K562 (cell line): ENCODE measurements around the gene PRR29. TPM values are rescaled to one million over a fixed set of nuclear protein-coding genes. Genes with fewer than 3 reads are reported as not detected.

Experiments
- BRD4 ChIP-seq: fragments of 200-600 bp; sonication (generic); IDR thresholded peaks from 2 replicates; pipeline ENCODE4 v1.6.1; 2017; ENCODE audit warnings: inconsistent platforms
- CAMTA2 ChIP-seq: fragments of 250-450 bp; sonication (Bioruptor Pico); conservative IDR thresholded peaks from 2 replicates; pipeline ENCODE4 v1.5.1; 2022
- DPF2 ChIP-seq: fragments of 450-650 bp; IDR thresholded peaks from 2 replicates; pipeline ENCODE4 v1.6.1; 2016
- E2F3 ChIP-seq: fragments of 250-450 bp; sonication (Bioruptor Pico); IDR thresholded peaks from 2 replicates; pipeline ENCODE4 v1.4.0; 2020; ENCODE audit warnings: mild to moderate bottlenecking
- MTA3 ChIP-seq: fragments of 450-650 bp; formaldehyde crosslinking; IDR thresholded peaks from 2 replicates; pipeline ENCODE4 v1.6.1; 2017; ENCODE audit warnings: mild to moderate bottlenecking, borderline replicate concordance
- PHF21A ChIP-seq: fragments of 450-650 bp; IDR thresholded peaks from 2 replicates; pipeline ENCODE4 v1.6.1; 2017; ENCODE audit warnings: low read depth, borderline replicate concordance
- POLR2AphosphoS2 ChIP-seq: IDR thresholded peaks from 2 replicates; pipeline ENCODE4 v1.6.1; 2012; ENCODE audit warnings: low read length, improper control_type of control experiment
- TARDBP ChIP-seq: fragments of 450-650 bp; IDR thresholded peaks from 2 replicates; pipeline ENCODE4 v1.6.1; 2016
- ZNF143 ChIP-seq: sonication (generic); formaldehyde crosslinking; IDR thresholded peaks from 2 replicates; pipeline ENCODE4 v1.9.0; 2022; ENCODE audit warnings: mild to moderate bottlenecking, missing genetic modification reagents
- ZNF384 ChIP-seq: IDR thresholded peaks from 2 replicates; pipeline ENCODE4 v1.6.1; 2012; ENCODE audit warnings: low read depth, low read length, improper control_type of control experiment
- ZNF41 ChIP-seq: fragments of 250-450 bp; sonication (Bioruptor Pico); conservative IDR thresholded peaks from 2 replicates; pipeline ENCODE4 v1.4.0; 2020; ENCODE audit warnings: mild to moderate bottlenecking
- polyA plus RNA-seq, 8 experiments: library from polyadenylated mRNA; depleted of rRNA in 4 of 8; stranded (reverse) in 5 of 8; unstranded in 3 of 8; fragments of >200 nt; fragmentation: Nextera tagmentation in 2 of 8; fragmentation: Illumina TruSeq in 1 of 8; extraction: Ambion mirVana in 2 of 8; extraction: Trizol in 1 of 8; gene quantifications; 2 replicates each; pipeline versions ENCODE4 v1.2.1 to v1.2.3, GENCODE V29; 2011 to 2014; ENCODE audit warnings: inconsistent platforms in 1 of 8, missing spikeins in 1 of 8
- total RNA-seq, 7 experiments: library from RNA; depleted of rRNA in 6 of 7; stranded (reverse); fragments of >200 nt in 6 of 7; fragmentation: Illumina TruSeq in 2 of 7; extraction: Trizol in 2 of 7; gene quantifications; 2 replicates each; pipeline versions ENCODE4 v1.2.1 to v1.2.3, GENCODE V29; 2011 to 2021; ENCODE audit warnings: low replicate concordance in 1 of 7
- TF ChIP-seq, protein P1 (sequence below): fragments of 250-450 bp; sonication (Bioruptor Pico); IDR thresholded peaks from 2 replicates; pipeline ENCODE4 v1.4.0; 2020; ENCODE audit warnings: borderline replicate concordance
- TF ChIP-seq, protein P2 (sequence below), 2 experiments: fragments of 450-650 bp in 1 of 2; sonication (generic) in 1 of 2; formaldehyde crosslinking in 1 of 2; IDR thresholded peaks; 2 replicates each; pipeline versions ENCODE4 v1.7.1 to v1.9.0; 2016 to 2022; ENCODE audit warnings: inconsistent platforms in 1 of 2, mild to moderate bottlenecking in 1 of 2, missing genetic modification reagents in 1 of 2
- TF ChIP-seq, protein P3 (sequence below): fragments of 450-650 bp; conservative IDR thresholded peaks from 2 replicates; pipeline ENCODE4 v1.6.1; 2016; ENCODE audit warnings: missing genetic modification characterization, low read depth, mild to moderate bottlenecking, missing compliant biosample characterization, moderate library complexity
- TF ChIP-seq, protein P4 (sequence below): sonication (generic); formaldehyde crosslinking; IDR thresholded peaks from 2 replicates; pipeline ENCODE4 v1.8.1; 2023; ENCODE audit warnings: mild to moderate bottlenecking, missing genetic modification reagents
- TF ChIP-seq, protein P5 (sequence below): sonication (generic); formaldehyde crosslinking; IDR thresholded peaks from 2 replicates; pipeline ENCODE4 v1.9.0; 2022; ENCODE audit warnings: mild to moderate bottlenecking, missing genetic modification reagents

PRR29 gene
- total and polyA plus RNA-seq, 9 of the 15 experiments (the other 6 are each of a cell fraction or from before 2014, with no cell fraction given): 0.08 to 0.58 (median 0.15) TPM; not detected in 5

DNA sequence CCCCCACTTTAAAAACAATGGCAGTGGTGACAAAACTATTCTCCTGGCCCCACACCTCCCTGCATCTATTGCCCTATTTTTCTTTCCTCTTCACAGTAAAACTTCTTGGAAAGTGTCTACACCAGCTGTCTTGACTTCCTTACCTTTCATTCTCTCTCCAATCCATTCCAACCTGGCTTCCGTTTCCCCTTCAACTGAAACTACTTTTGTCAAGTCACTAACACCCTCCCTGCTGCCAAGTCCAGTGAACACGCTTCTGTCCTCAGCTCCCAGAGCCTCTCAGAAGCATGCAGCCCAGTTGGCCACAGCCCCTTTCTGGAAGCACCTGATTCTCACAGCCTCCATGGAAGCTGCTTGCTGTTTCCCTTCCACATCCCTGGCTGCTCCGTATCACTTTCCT is 21.4 kb upstream of the PRR29 start (continued):
- TF ChIP-seq ZNF143 (no peak), PHF21A (no peak), TARDBP (no peak), E2F3 (CRISPR knock-in tag) (no peak), BRD4 (no peak), ZNF384 (no peak), DPF2 (peak; percentile 29; the same call in 1 of the 2 replicates), CAMTA2 (CRISPR knock-in tag) (no peak), MTA3 (no peak), ZNF41 (CRISPR knock-in tag) (no peak), POLR2AphosphoS2 (no peak)
- TF ChIP-seq, protein P1, sequence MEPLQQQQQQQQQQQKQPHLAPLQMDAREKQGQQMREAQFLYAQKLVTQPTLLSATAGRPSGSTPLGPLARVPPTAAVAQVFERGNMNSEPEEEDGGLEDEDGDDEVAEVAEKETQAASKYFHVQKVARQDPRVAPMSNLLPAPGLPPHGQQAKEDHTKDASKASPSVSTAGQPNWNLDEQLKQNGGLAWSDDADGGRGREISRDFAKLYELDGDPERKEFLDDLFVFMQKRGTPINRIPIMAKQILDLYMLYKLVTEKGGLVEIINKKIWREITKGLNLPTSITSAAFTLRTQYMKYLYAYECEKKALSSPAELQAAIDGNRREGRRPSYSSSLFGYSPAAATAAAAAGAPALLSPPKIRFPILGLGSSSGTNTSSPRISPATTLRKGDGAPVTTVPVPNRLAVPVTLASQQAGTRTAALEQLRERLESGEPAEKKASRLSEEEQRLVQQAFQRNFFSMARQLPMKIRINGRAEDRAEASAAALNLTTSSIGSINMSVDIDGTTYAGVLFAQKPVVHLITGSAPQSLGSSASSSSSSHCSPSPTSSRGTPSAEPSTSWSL (CRISPR knock-in tag): no peak
- TF ChIP-seq, protein P2, sequence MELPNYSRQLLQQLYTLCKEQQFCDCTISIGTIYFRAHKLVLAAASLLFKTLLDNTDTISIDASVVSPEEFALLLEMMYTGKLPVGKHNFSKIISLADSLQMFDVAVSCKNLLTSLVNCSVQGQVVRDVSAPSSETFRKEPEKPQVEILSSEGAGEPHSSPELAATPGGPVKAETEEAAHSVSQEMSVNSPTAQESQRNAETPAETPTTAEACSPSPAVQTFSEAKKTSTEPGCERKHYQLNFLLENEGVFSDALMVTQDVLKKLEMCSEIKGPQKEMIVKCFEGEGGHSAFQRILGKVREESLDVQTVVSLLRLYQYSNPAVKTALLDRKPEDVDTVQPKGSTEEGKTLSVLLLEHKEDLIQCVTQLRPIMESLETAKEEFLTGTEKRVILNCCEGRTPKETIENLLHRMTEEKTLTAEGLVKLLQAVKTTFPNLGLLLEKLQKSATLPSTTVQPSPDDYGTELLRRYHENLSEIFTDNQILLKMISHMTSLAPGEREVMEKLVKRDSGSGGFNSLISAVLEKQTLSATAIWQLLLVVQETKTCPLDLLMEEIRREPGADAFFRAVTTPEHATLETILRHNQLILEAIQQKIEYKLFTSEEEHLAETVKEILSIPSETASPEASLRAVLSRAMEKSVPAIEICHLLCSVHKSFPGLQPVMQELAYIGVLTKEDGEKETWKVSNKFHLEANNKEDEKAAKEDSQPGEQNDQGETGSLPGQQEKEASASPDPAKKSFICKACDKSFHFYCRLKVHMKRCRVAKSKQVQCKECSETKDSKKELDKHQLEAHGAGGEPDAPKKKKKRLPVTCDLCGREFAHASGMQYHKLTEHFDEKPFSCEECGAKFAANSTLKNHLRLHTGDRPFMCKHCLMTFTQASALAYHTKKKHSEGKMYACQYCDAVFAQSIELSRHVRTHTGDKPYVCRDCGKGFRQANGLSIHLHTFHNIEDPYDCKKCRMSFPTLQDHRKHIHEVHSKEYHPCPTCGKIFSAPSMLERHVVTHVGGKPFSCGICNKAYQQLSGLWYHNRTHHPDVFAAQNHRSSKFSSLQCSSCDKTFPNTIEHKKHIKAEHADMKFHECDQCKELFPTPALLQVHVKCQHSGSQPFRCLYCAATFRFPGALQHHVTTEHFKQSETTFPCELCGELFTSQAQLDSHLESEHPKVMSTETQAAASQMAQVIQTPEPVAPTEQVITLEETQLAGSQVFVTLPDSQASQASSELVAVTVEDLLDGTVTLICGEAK (IDR thresholded peaks at IDR 0.05): 0 out of 2 replicates have a peak, but pooled peaks have one; percentile 16
- TF ChIP-seq, protein P2 (CRISPR knock-in tag; IDR thresholded peaks at IDR 0.05): no peak
- TF ChIP-seq, protein P3, sequence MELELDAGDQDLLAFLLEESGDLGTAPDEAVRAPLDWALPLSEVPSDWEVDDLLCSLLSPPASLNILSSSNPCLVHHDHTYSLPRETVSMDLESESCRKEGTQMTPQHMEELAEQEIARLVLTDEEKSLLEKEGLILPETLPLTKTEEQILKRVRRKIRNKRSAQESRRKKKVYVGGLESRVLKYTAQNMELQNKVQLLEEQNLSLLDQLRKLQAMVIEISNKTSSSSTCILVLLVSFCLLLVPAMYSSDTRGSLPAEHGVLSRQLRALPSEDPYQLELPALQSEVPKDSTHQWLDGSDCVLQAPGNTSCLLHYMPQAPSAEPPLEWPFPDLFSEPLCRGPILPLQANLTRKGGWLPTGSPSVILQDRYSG (tag): no peak
- TF ChIP-seq, protein P4, sequence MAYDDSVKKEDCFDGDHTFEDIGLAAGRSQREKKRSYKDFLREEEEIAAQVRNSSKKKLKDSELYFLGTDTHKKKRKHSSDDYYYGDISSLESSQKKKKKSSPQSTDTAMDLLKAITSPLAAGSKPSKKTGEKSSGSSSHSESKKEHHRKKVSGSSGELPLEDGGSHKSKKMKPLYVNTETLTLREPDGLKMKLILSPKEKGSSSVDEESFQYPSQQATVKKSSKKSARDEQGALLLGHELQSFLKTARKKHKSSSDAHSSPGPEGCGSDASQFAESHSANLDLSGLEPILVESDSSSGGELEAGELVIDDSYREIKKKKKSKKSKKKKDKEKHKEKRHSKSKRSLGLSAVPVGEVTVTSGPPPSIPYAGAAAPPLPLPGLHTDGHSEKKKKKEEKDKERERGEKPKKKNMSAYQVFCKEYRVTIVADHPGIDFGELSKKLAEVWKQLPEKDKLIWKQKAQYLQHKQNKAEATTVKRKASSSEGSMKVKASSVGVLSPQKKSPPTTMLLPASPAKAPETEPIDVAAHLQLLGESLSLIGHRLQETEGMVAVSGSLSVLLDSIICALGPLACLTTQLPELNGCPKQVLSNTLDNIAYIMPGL: no peak
- TF ChIP-seq, protein P5, sequence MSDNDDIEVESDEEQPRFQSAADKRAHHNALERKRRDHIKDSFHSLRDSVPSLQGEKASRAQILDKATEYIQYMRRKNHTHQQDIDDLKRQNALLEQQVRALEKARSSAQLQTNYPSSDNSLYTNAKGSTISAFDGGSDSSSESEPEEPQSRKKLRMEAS (CRISPR knock-in tag): peak; percentile 33; the same call in 1 of the 2 replicates
